ENCODE measurements around the gene FILIP1.

- TF ChIP-seq CTCF (IDR thresholded peaks at IDR 0.05; ENCODE audit: borderline replicate concordance, extremely low read depth, low read length, poor library complexity, severe bottlenecking) (no peak), EZH2 (IDR thresholded peaks at IDR 0.05; ENCODE audit: borderline replicate concordance, low read depth, low read length, severe bottlenecking) (no peak)
Observed at GRCh38 chr6:75493400-75494064, at the start of gene FILIP1.

Data from DND-41 (cell line).